HepG2 (cell line): Measurements from ENCODE around the gene ZBTB2. TPM values are rescaled to one million over a fixed set of nuclear protein-coding genes. Genes with fewer than 3 reads are reported as not detected.

Source experiments
- CSRNP1 ChIP-seq: sonication (generic); formaldehyde crosslinking; IDR thresholded peaks from 2 replicates; pipeline ENCODE4 v1.8.1; 2023; ENCODE audit warnings: mild to moderate bottlenecking, missing genetic modification reagents
- ELF1 ChIP-seq: sonication (generic); formaldehyde crosslinking; IDR thresholded peaks from 2 replicates; pipeline ENCODE4 v1.4.0; 2020; ENCODE audit warnings: missing genetic modification reagents
- FOXP1 ChIP-seq, 2 experiments: fragments of 450-650 bp in 1 of 2; IDR thresholded peaks; 2 replicates each; pipeline ENCODE4 v1.6.1; 2017 to 2018; ENCODE audit warnings: antibody characterized with exemption in 1 of 2
- GATAD2A ChIP-seq: IDR thresholded peaks from 2 replicates; pipeline ENCODE4 v1.6.1; 2016
- HMG20A ChIP-seq: IDR thresholded peaks from 2 replicates; pipeline ENCODE4 v1.6.1; 2016; ENCODE audit warnings: borderline replicate concordance
- HMGA1 ChIP-seq: sonication (generic); formaldehyde crosslinking; conservative IDR thresholded peaks from 2 replicates; pipeline ENCODE4 v1.4.0; 2020; ENCODE audit warnings: missing genetic modification reagents
- HNF1B ChIP-seq: sonication (generic); formaldehyde crosslinking; IDR thresholded peaks from 2 replicates; pipeline ENCODE4 v1.5.1; 2020; ENCODE audit warnings: mild to moderate bottlenecking, moderate library complexity, missing genetic modification reagents
- MEIS1 ChIP-seq: sonication (generic); formaldehyde crosslinking; IDR thresholded peaks from 2 replicates; pipeline ENCODE4 v1.9.0; 2021; ENCODE audit warnings: mild to moderate bottlenecking, missing genetic modification reagents, moderate library complexity, borderline replicate concordance
- NFE2 ChIP-seq: sonication (generic); formaldehyde crosslinking; IDR thresholded peaks from 2 replicates; pipeline ENCODE4 v1.4.0; 2020; ENCODE audit warnings: missing genetic modification reagents
- SRSF4 ChIP-seq: fragments of 200-400 bp; formaldehyde crosslinking; IDR thresholded peaks from one replicate; pipeline ENCODE4 v1.6.1; 2018; ENCODE audit warnings: mild to moderate bottlenecking, low read depth, low read length, moderate library complexity; ENCODE audit not compliant: poor library complexity, severe bottlenecking
- TFE3 ChIP-seq: IDR thresholded peaks from 2 replicates; pipeline ENCODE4 v1.6.1; 2016
- TOPORS ChIP-seq: sonication (generic); formaldehyde crosslinking; IDR thresholded peaks from 2 replicates; pipeline ENCODE4 v1.8.0; 2023; ENCODE audit warnings: mild to moderate bottlenecking, missing genetic modification reagents
- ZBTB42 ChIP-seq: sonication (generic); formaldehyde crosslinking; IDR thresholded peaks from 2 replicates; pipeline ENCODE4 v1.5.0; 2020; ENCODE audit warnings: mild to moderate bottlenecking, missing genetic modification reagents
- ZKSCAN5 ChIP-seq: sonication (generic); formaldehyde crosslinking; IDR thresholded peaks from 2 replicates; pipeline ENCODE4 v1.5.1; 2020; ENCODE audit warnings: mild to moderate bottlenecking, missing genetic modification reagents
- ZMYM2 ChIP-seq: sonication (generic); formaldehyde crosslinking; IDR thresholded peaks from 2 replicates; pipeline ENCODE4 v1.8.0; 2022; ENCODE audit warnings: mild to moderate bottlenecking, missing genetic modification reagents
- ZNF775 ChIP-seq: sonication (generic); formaldehyde crosslinking; IDR thresholded peaks from 2 replicates; pipeline ENCODE4 v1.4.0; 2020; ENCODE audit warnings: missing genetic modification reagents, mild to moderate bottlenecking, moderate library complexity, borderline replicate concordance
- ZNF782 ChIP-seq: sonication (generic); formaldehyde crosslinking; IDR thresholded peaks from 2 replicates; pipeline ENCODE4 v1.4.0; 2020; ENCODE audit warnings: missing genetic modification reagents, mild to moderate bottlenecking, borderline replicate concordance
- ZSCAN9 ChIP-seq: IDR thresholded peaks from 2 replicates; pipeline ENCODE4 v1.6.1; 2016; ENCODE audit warnings: borderline replicate concordance
- polyA plus RNA-seq, 8 experiments: library from polyadenylated mRNA; depleted of rRNA in 3 of 8; stranded (reverse) in 7 of 8; unstranded in 1 of 8; fragments of >200 nt; fragmentation: Illumina TruSeq in 4 of 8; extraction: Trizol in 4 of 8; gene quantifications; 2 replicates each; pipeline versions ENCODE4 v1.2.1 to v1.2.3, GENCODE V29; 2011 to 2016; ENCODE audit warnings: low read depth in 4 of 8, missing spikeins in 1 of 8, mixed read lengths in 1 of 8; ENCODE audit not compliant: insufficient read depth in 1 of 8
- total RNA-seq, 5 experiments: library from RNA; depleted of rRNA; stranded (reverse); fragments of >200 nt; fragmentation: Illumina TruSeq; extraction: Trizol; gene quantifications; 2 replicates each; pipeline ENCODE4 v1.2.3, GENCODE V29; 2016; ENCODE audit warnings: low read depth in 1 of 5
- TF ChIP-seq, protein P1 (sequence below), 2 experiments: sonication (generic) in 1 of 2; formaldehyde crosslinking in 1 of 2; IDR thresholded peaks; 2 replicates each; pipeline versions ENCODE4 v1.4.0 to v1.6.1; 2018 to 2020; ENCODE audit warnings: missing genetic modification reagents in 2 of 2, borderline replicate concordance in 1 of 2, low read depth in 1 of 2, mild to moderate bottlenecking in 1 of 2, missing biosample characterization in 1 of 2
- TF ChIP-seq, protein P2 (sequence below): sonication (generic); formaldehyde crosslinking; IDR thresholded peaks from 2 replicates; pipeline ENCODE4 v1.4.0; 2020; ENCODE audit warnings: missing genetic modification reagents, low read depth, mild to moderate bottlenecking, borderline replicate concordance
- TF ChIP-seq, protein P3 (sequence below): sonication (generic); formaldehyde crosslinking; IDR thresholded peaks from 2 replicates; pipeline ENCODE4 v1.8.1; 2023; ENCODE audit warnings: missing genetic modification reagents, inconsistent platforms, borderline replicate concordance

ZBTB2 gene
- total and polyA plus RNA-seq, 2 of the 13 experiments (the other 11 are each of a cell fraction or from before 2014, with no cell fraction given): 15.4 to 22.8 TPM

DNA sequence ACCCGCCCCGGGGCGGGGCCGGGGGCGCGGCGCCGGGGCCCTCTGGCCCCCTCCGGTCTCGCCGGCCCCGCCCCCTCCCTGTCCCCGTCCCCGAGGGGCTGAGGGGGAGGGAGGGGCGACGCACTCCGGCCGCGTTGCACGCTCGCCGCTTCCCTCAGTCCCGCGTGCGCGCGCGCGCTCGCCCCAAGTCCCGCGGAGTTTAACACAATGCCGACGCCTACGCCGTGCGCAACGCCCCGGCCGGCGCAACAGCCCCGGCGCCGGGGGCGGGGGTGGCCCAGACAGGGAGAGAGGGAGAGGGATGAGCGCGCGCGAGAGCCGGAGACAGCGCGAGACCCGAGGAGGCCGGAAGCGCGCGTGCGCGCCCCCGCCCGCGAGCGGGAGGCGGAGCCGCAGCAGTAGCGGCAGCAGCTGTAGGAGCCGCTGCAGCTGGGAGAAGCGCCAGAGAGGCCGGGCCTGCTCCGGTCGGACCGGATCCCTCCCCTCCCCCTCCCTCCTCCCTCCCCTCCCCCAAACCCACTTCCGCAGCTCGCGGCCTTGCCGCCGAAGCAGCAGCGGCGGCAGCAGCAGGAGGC, 996 bp downstream of the ZBTB2 start (continued):
- TF ChIP-seq ZSCAN9 (CRISPR knock-in tag) (no peak), HNF1B (CRISPR knock-in tag) (no peak), ZNF775 (no peak), MEIS1 (CRISPR knock-in tag) (no peak), GATAD2A (CRISPR knock-in tag) (peak; percentile 17; the same call in 1 of the 2 replicates), HMGA1 (CRISPR knock-in tag) (no peak), FOXP1 (IDR thresholded peaks at IDR 0.05) (no peak), FOXP1 (CRISPR knock-in tag; IDR thresholded peaks at IDR 0.05) (peak; percentile 15; the same call in 1 of the 2 replicates), CSRNP1 (CRISPR knock-in tag) (no peak), HMG20A (CRISPR knock-in tag) (peak; percentile 24; the same call in 1 of the 2 replicates), ZNF782 (CRISPR knock-in tag) (no peak; the same call in 1 of the 2 replicates), TFE3 (no peak), ZMYM2 (no peak), SRSF4 (no peak), TOPORS (CRISPR knock-in tag) (peak; percentile 66; the same call in 1 of the 2 replicates), ZBTB42 (CRISPR knock-in tag) (no peak), ELF1 (peak; percentile 64), NFE2 (no peak), ZKSCAN5 (CRISPR knock-in tag) (no peak)
- TF ChIP-seq, protein P1, sequence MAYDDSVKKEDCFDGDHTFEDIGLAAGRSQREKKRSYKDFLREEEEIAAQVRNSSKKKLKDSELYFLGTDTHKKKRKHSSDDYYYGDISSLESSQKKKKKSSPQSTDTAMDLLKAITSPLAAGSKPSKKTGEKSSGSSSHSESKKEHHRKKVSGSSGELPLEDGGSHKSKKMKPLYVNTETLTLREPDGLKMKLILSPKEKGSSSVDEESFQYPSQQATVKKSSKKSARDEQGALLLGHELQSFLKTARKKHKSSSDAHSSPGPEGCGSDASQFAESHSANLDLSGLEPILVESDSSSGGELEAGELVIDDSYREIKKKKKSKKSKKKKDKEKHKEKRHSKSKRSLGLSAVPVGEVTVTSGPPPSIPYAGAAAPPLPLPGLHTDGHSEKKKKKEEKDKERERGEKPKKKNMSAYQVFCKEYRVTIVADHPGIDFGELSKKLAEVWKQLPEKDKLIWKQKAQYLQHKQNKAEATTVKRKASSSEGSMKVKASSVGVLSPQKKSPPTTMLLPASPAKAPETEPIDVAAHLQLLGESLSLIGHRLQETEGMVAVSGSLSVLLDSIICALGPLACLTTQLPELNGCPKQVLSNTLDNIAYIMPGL (CRISPR knock-in tag; IDR thresholded peaks at IDR 0.05; ENCODE audit: borderline replicate concordance in 1 of 2, low read depth in 1 of 2): no peak; a peak in 1 of 4 replicates
- TF ChIP-seq, protein P2, sequence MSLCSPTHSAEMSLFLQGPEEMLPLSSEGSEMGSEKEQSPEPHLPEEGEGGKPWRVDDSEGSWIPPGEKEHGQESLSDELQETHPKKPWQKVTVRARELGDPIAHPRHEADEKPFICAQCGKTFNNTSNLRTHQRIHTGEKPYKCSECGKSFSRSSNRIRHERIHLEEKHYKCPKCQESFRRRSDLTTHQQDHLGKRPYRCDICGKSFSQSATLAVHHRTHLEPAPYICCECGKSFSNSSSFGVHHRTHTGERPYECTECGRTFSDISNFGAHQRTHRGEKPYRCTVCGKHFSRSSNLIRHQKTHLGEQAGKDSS (CRISPR knock-in tag): no peak
- TF ChIP-seq, protein P3, sequence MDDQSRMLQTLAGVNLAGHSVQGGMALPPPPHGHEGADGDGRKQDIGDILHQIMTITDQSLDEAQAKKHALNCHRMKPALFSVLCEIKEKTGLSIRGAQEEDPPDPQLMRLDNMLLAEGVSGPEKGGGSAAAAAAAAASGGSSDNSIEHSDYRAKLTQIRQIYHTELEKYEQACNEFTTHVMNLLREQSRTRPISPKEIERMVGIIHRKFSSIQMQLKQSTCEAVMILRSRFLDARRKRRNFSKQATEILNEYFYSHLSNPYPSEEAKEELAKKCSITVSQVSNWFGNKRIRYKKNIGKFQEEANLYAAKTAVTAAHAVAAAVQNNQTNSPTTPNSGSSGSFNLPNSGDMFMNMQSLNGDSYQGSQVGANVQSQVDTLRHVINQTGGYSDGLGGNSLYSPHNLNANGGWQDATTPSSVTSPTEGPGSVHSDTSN (CRISPR knock-in tag): no peak
